SH-SY5Y (cell line): ENCODE measurements around the gene SPATA2.

ENCODE experiments used
- GATA2 ChIP-seq: IDR thresholded peaks from 2 replicates; pipeline ENCODE4 v1.6.1; 2011; ENCODE audit warnings: mild to moderate bottlenecking, low read depth, low read length
- GATA3 ChIP-seq: IDR thresholded peaks from 2 replicates; pipeline ENCODE4 v1.6.1; 2011; ENCODE audit warnings: low read depth, mild to moderate bottlenecking, low read length, moderate library complexity

SPATA2 gene

GRCh38 chr20:49885558-49886332, 29.6 kb downstream of the SPATA2 start:
- TF ChIP-seq GATA3 (no peak), GATA2 (no peak)

DNA sequence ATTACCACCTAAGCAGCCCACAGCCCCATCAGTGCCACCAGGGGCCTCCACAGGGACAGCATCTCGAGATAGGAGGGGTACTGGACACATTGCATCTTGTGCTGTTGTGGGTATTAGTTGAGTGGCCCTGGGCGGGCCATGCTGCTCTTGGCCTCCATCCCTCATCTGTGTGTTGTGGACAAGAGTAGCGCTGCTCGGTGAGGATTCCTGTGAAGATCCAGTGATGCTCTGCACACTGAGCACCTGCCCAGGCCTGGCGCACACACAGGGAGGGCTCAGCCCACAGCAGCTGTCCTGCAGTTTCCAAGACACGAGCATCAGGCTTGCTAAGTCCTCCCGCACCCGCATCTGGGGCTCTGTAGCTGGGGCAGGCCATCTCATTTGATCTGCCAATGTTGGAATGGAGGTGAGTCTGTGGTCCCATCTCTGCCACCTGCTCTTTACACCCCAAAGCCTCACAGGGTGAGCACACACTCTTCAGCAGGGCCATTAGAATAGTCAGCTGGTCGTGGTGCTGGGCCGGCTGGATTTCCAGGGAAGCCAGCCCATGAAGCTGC, 32.0 kb downstream of the SPATA2 start:
- no peak for TF ChIP-seq GATA2
- no peak for TF ChIP-seq GATA3

DNA sequence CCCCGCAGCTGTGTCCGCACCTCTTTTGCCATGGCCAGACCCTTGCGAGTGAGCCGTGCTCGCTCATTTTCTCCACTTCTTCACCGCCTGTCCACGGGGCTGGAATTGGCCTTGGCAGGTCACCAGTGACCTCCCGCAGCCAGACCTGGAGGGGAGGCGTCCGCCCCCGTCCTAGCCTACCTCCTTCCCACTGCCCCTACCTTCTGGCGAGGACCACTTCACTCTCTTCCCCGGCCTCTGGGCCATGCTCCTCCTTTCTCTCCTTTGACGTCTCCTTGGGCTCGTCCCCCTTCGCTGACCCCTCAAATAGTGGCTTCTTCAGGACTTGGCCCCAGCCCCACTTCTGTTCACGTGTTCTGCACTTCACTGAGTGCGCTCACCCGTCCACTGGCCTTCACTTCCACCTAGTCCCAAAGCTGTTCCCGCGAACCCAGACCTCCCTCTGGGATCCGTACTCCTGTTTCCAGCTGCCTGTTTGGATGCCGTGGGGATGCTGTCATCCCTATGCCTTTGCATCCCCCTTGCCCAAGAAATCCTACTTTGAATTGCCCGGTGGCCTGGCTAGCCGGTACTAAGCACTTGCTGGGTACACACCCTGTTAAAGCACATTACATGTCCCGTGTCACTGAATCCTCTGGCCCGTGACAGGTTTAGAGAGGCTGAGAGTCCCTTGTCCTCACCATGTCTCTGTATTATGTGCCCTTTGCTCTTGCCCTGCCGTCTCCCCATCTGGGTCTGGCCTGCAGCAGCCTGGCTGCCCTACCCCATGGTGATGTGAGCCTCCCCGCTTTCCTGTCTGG, 33.0 kb downstream of the SPATA2 start:
- TF ChIP-seq GATA3 (no peak), GATA2 (no peak)

DNA sequence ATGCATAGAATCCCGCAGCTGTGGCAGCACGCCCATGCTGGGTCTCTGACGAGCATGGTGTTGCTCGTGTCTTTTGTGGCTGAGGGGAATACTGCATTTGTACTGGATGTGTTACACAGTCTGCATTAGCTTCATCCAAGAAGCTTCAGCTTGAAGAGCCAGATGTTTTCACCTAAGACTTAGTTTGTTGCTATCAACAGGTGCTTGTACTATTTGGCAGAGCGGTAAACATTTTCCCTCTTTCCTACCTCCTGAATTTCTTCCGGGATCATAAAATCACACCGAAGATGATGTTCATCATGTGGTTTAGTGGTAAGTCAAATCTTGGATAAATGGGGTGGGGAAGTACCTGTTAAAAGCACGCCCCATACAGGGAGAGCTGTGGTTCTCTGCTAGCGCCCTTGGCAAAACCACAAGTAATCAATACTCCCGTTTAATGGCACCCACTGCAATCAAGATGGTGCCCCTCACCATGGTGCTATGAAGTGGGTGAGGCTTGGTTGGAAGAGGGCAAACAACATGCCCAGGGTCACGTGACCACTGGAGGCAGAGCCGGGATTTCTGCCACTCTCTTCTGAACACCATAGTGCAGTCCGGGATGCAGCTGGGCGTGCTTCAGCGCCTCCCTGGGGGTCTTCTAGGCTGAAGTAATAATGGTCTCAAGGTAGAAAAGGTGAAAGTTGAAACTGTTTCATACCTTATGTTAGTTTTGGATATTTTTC, 34.4 kb downstream of the SPATA2 start:
- no peak for TF ChIP-seq GATA2
- no peak for TF ChIP-seq GATA3

- TF ChIP-seq GATA3 (no peak), GATA2 (no peak)
Measured at GRCh38 chr20:49880177-49880576, 35.2 kb downstream of the SPATA2 start.

GRCh38 chr20:49878977-49879376, 36.4 kb downstream of the SPATA2 start:
- TF ChIP-seq GATA2: no peak
- no peak for TF ChIP-seq GATA3

GRCh38 chr20:49877386-49877921, 37.9 kb downstream of the SPATA2 start:
- no peak for TF ChIP-seq GATA2
- no peak for TF ChIP-seq GATA3

DNA sequence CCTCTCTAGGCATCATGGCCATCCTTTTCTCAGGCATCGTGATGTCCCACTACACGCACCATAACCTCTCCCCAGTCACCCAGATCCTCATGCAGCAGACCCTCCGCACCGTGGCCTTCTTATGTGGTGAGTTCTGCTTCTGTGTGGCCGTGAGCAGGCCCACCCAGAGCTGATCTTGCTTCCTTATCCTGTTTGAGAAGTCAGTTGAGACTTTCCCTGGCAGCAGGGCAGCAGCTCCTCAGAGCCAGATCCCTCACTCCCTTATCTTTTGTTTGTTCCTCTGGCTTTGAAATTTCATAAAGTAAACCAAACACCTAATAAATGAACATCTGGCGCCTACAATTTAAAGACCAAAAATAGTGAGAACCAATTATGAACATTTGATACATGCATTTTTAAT, 40.6 kb downstream of the SPATA2 start:
- TF ChIP-seq GATA2: no peak

DNA sequence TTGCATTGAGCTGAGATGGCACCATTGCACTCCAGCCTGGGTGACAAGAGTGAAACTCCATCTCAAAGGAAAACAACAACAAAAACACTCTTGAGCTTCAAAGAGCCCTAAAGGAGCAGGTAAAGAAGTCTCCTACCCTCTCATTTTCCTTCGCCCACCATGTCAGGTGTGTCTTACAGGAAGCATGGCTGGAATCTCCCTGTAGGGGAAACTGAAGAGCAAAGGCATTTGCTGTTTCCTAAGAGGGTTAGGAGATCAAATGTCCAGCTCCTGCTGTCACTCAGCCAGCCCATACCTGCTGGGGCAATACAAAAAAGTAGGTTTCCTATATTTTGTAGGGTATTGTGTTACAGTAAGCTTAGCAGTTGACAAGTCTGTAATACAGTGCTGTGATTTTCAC, 43.3 kb downstream of the SPATA2 start:
- TF ChIP-seq GATA3: no peak
- no peak for TF ChIP-seq GATA2

DNA sequence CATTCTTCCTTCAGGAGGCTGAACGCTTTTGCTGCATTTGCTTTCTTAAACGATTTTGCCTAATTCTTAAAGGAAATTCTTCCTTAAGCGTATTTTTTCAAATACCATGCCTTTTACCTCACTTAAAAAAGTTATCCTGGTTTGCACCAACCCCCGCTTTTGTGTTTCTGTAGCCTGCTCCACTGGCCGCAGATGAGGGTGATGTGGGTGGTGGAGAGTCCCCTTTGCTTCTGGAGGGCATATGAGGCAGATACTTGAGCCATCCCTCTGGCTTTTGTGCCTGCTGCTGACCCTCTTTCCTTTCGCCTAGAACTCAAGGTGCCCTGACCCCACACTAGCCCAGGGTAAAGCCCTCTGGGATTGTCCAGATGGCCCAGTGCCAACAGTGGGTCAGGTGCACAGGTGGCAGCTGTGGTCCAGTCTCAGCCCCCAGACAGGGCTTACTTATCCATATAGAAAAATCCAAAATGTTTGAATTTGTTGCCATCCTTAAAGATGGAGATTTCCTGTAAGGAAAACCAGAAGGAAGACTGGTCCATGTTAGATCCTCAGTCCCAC, 43.9 kb downstream of the SPATA2 start:
- TF ChIP-seq GATA2 (no peak), GATA3 (no peak)

- TF ChIP-seq GATA3 (no peak), GATA2 (no peak)
Measured at GRCh38 chr20:49870261-49870660, 45.1 kb downstream of the SPATA2 start.

- TF ChIP-seq GATA2 (no peak), GATA3 (no peak)
Measured at GRCh38 chr20:49868964-49869363, 46.4 kb downstream of the SPATA2 start.

DNA sequence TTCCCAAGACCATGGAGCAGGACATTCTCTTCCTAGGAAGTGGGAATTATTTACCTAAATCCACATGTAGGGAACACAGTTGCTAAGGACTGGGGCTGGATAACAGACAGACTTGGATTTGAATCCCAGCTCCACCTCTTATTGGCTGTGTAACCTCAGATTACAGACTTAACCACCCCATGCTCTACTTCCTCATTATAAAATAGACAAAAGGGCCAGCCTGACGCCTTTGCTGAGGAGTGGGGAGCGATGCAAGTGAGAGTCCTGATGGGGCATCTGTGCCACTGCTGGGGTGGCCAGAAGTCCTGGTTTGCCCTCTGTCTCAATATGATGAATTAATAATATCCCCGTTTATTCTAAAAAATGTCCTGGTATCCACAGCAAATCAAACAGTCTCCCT, 46.8 kb downstream of the SPATA2 start:
- TF ChIP-seq GATA3 (no peak), GATA2 (no peak)
